Testis (tissue), 3 donors: ENCODE data around the gene NALCN. TPM values are rescaled to one million over a fixed set of nuclear protein-coding genes. Genes with fewer than 3 reads are reported as not detected.

Experiments
- DNase-seq: peaks from one replicate; pipeline ENCODE4 v3.0.0-alpha.2; 2019
- H3K27ac ChIP-seq, 2 donors: fragments of 200-600 bp; sonication (generic); one replicate each; pipeline ENCODE4 v1.5.1; 2019
- H3K27me3 ChIP-seq: fragments of 200-600 bp; sonication (generic); one replicate; pipeline ENCODE4 v1.5.1; 2019
- H3K36me3 ChIP-seq: fragments of 200-600 bp; sonication (generic); one replicate; pipeline ENCODE4 v1.5.1; 2017; ENCODE audit warnings: low read depth; ENCODE audit errors: missing control alignments
- H3K4me1 ChIP-seq: fragments of 200-600 bp; sonication (generic); one replicate; pipeline ENCODE4 v1.5.1; 2019
- H3K4me3 ChIP-seq, 2 donors: fragments of 200-600 bp; sonication (generic); one replicate each; pipeline ENCODE4 v1.5.1; 2017 to 2019
- H3K9me3 ChIP-seq: fragments of 200-600 bp; sonication (generic); one replicate; pipeline ENCODE4 v1.5.1; 2017
- CTCF ChIP-seq, 3 experiments: fragments of 450-650 bp in 2 of 3; fragments of 200-600 bp in 1 of 3; sonication (generic) in 1 of 3; IDR thresholded peaks; one replicate each; pipeline ENCODE4 v1.5.1; 2016 to 2019; ENCODE audit warnings: antibody characterized with exemption in 3 of 3, mild to moderate bottlenecking in 2 of 3, moderate library complexity in 1 of 3
- POLR2A ChIP-seq: fragments of 450-650 bp; IDR thresholded peaks from one replicate; pipeline ENCODE4 v1.6.1; 2017; ENCODE audit warnings: antibody characterized with exemption, mild to moderate bottlenecking, moderate library complexity
- WGBS, 2 donors: methylation state at CpG; one replicate each; pipeline ENCODE4 v1.1.5; 2018; 5-methylcytosine and 5-hydroxymethylcytosine counted together
- intact Hi-C: fragments of 100-400 bp; cut with DNase I; formaldehyde crosslinking; loops from one replicate; pipeline ENCODE4 v1.15.1; 2023; ENCODE audit warnings: low total_unique reads
- polyA plus RNA-seq: library from polyadenylated mRNA; stranded (reverse); fragments of 350-450 nt; fragmentation: Illumina TruSeq; extraction: RNeasy Lipid Tissue Mini Kit (QIAGEN cat#74804); gene quantifications from one replicate; pipeline ENCODE4 v1.2.3, GENCODE V29; 2014; ENCODE audit warnings: low read depth, low replicate concordance; ENCODE audit not compliant: insufficient read depth
- total RNA-seq, 2 donors: library from RNA; depleted of rRNA; stranded (reverse); fragments of >200 nt; gene quantifications; one replicate each; pipeline ENCODE4 v1.2.3, GENCODE V29; 2016

Gene NALCN
- total and polyA plus RNA-seq, 3 donors from 2014 or later: 2.9 to 4.0 (median 3.2) TPM

DNA sequence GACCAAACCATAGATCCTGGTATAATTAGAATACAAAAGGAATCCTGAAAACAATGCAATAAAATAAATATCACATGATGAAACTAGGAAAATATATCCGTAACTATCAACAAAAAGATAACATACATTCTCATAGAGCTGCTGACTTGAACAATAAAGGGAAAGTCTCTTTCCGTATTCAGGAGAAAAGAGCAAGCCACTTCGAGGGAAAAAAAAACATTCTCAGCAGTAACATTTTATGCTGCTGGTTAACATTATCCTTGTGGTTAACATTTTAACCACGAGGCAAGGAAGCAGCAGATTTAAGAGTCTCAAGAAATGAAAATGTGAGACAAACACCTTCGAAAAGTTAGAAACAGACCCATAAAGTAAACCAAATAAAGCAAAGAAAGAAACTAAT, 25.8 kb downstream of the NALCN start:
- 53 to 58% methylated on average over 5 of the region's 5 CpGs for WGBS, 2 donors
- no peak for DNase-seq
- Histone ChIP-seq H3K36me3 (no peaks in the 10 kb centered on the region), H3K27me3 (no peaks in the 10 kb centered on the region), H3K4me1 (no peaks in the 10 kb centered on the region), H3K4me3 (no peak overlapping the region), H3K9me3 (no peaks in the 10 kb centered on the region), H3K27ac (no peak overlapping the region)
- intact Hi-C loops: no loop called here
- TF ChIP-seq CTCF (IDR thresholded peaks at IDR 0.05) (no peak), POLR2A (no peak)

DNA sequence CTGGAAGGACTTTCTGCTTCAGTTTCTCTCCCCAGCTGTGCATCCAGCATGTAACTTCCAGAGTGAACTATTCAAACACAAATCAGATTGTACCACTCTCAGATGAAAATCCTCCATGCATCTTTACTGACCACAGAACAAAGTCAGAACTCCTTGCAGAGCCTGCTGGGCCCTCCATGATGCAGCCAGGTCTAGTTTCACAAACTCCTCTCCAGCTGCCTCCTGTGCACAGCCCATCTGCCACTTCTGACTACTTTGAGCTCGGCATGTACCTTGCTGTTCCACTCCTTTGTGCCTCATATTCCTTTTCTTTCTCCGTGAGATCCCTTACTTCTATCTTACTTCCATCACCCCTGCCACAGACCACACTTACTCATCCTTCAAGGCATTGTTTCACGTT, 31.4 kb downstream of the NALCN start:
- no peaks in the 10 kb centered on the region for H3K36me3 ChIP-seq
- no peak for DNase-seq
- H3K27ac ChIP-seq: no peak overlapping the region
- no peaks in the 10 kb centered on the region for H3K4me1 ChIP-seq
- TF ChIP-seq POLR2A: no peak
- no peak for TF ChIP-seq CTCF (IDR thresholded peaks at IDR 0.05)
- no peaks in the 10 kb centered on the region for H3K27me3 ChIP-seq
- no peaks in the 10 kb centered on the region for H3K9me3 ChIP-seq
- intact Hi-C loops: no loop called here
- WGBS, 2 donors: 71 to 78% methylated on average over 3 of the region's 3 CpGs
- no peak overlapping the region for H3K4me3 ChIP-seq

DNA sequence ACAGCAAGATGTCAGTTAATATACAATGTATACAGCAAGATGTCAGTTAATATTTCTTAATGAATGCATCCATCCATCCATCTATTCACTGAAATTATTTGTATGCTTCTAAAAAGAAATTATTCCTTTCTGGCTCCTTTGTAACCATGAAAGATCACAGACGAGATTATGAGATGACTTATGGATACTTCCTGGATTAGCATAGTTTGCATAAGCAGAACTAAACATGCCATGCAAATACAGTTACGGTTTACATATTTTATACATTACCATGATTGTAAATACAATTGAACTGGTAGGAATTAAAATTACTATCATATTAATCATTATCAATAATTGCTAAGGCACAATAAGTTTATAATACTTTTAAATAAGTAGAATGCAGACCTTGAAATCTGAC, 32.7 kb downstream of the NALCN start:
- H3K36me3 ChIP-seq: no peaks in the 10 kb centered on the region
- no peak overlapping the region for H3K27ac ChIP-seq
- no peaks in the 10 kb centered on the region for H3K4me1 ChIP-seq
- no peaks in the 10 kb centered on the region for H3K27me3 ChIP-seq
- no peak for DNase-seq
- 46 to 61% methylated on average over 2 of the region's 2 CpGs for WGBS, 2 donors
- H3K4me3 ChIP-seq: no peak overlapping the region
- intact Hi-C loops: no loop called here
- H3K9me3 ChIP-seq: no peaks in the 10 kb centered on the region
- TF ChIP-seq CTCF (IDR thresholded peaks at IDR 0.05) (no peak), POLR2A (no peak)

- H3K4me3 ChIP-seq: no peak overlapping the region
- H3K9me3 ChIP-seq: no peaks in the 10 kb centered on the region
- no peaks in the 10 kb centered on the region for H3K4me1 ChIP-seq
- no peaks in the 10 kb centered on the region for H3K27me3 ChIP-seq
- intact Hi-C loops: no loop called here
- no peaks in the 10 kb centered on the region for H3K36me3 ChIP-seq
- no peak overlapping the region for H3K27ac ChIP-seq
- TF ChIP-seq CTCF (IDR thresholded peaks at IDR 0.05) (no peak), POLR2A (no peak)
- 82 to 90% methylated on average over 2 of the region's 2 CpGs for WGBS, 2 donors
- no peak for DNase-seq
These were observed 33.6 kb downstream of the NALCN start for GRCh38 chr13:101382701-101383100.

DNA sequence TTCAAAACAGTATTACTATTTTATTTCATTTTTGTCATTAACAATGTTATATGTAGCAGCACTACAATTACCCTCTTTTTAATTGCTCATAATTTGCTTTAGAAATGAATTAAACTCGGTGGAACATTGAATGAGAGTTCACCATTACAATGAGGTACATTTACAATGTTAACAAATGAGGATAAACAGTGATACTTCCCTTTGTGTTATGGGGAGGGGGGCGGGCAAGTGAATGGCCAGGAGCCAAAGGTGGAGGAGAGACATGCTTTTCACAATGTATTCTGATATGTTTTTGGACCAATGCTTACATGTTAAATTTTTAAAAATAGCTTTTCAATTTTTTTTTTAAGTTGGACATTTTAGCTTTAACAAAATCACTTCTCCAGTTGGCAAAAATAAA, 34.2 kb downstream of the NALCN start:
- intact Hi-C loops: no loop called here
- TF ChIP-seq CTCF (IDR thresholded peaks at IDR 0.05): no peak
- no peak for TF ChIP-seq POLR2A
- Histone ChIP-seq H3K27ac (no peak overlapping the region), H3K4me1 (no peaks in the 10 kb centered on the region), H3K27me3 (no peaks in the 10 kb centered on the region), H3K9me3 (no peaks in the 10 kb centered on the region), H3K4me3 (no peak overlapping the region), H3K36me3 (no peaks in the 10 kb centered on the region)
- 39 to 40% methylated on average over 2 of the region's 2 CpGs for WGBS, 2 donors
- no peak for DNase-seq
